Fibroblast of peridontal ligament (primary cell): ENCODE results near the gene KCNMA1.
A peak's percentile ranks its signal among the peaks of the same experiment; 100 is the strongest.

ENCODE experiments used
- DNase-seq: peaks from one replicate; pipeline ENCODE4 v3.0.0-alpha.2; 2010; ENCODE audit errors: extremely low read depth

Gene KCNMA1

DNA sequence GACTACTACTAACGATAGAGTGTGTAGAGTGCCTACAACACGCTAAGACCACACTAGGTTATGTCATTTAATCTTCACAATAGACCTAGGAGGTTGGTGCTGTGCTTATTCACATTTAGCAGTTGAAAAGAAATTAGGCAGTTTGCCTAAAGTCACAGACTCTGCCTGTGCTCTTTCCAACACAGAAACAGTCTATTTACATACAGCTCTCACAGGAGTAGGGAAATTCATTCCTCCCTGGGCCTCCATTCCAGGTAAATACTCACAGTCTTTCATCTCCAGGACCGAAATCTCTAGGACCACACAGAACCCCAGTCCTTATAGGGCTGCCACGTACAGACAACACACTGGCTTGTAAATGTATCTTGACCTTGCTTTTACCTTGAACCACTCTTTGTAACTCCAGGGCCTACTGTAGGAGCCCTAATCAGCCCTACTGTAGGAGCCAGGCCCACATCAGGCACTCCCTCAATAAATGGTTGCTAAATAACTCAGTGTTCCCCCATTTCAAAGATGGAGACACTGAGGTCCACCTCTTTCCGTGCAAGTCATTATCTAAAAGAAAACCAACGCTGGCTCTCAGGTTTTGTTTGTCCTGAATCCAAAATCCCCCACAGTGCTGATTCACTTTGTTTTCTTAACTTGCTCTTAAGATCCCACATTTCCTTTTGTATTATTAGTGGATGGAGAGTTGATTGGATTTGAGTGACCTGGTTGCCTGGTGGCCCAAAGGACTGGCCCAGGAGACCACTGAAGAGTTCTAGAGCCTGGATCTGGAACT lies 146.9 kb downstream of the KCNMA1 start:
- no peak for DNase-seq

DNA sequence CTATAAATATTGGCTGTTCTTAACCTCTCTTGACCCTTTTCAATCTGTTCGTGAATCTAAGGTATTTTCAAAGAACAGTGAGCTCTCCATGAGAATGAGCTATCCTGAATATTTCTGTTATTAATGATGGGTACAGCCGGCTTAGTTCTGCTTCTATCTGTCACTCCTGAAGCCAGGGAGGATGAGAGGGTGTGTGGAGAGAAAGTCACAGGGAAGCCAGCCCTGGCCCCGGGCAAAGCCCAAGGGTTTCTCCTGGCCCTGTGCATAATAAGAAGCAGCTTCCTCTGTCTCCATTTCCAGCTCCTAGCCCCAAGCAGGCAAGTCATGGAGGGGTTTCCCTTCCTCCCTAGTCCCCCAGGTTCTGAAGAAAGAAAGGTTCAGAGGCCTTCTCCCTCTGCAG lies 151.1 kb downstream of the KCNMA1 start:
- no peak for DNase-seq

DNA sequence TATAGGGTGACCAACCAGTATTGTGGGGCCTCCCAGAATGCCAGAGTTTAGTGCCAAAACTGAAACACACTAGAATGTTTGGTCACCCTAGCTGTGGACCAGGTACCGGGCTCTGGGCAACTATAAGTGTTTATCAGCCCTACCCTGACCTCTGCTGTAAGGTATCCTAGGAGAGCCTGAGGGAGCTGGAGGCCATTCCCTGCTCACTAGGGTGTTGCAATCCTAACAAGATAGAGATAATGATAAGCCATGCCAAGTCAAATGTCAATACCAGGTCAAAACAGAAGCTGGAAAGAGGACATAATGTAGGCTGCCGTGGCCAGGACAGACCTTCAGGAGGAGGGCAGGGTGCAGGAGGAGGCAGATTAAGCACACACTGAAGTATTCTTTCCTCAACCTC lies 151.8 kb downstream of the KCNMA1 start:
- no peak for DNase-seq

DNA sequence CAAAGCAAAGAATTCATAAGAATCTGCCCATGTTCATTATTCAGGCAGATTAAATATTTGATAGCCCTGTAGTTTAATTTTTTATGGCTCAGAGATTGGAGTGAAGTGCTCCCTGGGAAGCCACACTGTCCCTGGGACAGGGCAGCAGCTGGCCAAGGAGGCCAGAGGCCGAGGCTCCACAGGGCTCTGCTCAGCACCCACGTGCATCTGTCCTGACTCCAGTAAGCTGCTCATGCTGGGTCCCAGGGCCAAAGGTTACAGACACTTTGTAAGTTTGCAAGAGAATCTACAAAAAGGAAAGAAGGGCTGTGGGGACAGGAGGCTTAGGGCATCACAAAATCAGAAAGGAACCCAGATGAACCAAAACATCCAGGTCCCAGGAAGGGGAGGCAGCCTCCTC lies 155.5 kb downstream of the KCNMA1 start:
- DNase-seq, result no peak

DNA sequence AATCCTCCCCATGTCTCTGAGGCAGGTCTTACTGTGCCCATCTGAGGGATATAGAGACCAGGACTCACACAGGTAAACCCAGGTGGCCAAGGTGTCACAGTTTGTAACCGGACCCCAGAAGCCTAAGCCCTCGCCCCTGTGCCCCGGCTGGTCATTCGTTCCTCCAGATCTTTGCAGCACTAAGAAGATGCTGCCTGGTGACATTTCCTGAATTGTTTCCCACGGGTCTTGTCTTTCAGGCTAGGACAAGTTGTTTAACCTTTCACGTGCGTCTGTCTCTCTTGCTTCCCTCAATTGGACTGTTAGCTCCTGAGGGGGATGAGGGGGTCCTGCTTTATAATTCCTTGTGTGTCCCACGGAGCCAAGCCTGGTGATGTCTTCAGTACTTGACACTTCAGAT lies 158.0 kb downstream of the KCNMA1 start:
- DNase-seq, result no peak

DNA sequence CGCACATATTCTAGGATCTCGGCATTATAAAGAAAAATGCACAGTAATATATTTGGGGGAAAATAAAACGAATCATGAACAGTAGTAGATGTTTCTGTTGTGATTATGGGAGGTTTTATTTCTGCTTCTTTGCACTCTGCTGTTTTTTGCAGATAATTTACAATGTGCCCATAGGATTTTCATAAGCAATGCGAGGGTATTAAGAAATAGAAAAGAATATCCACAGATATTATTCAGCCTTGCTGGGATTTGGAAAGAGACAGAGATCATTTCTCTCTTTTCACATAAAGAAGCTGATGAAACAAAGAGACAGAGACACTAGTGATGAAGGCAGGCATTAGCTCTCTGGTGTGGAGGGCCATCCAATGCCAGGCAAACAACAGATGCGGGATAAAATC lies 158.6 kb downstream of the KCNMA1 start:
- DNase-seq, result peak; percentile 27

DNA sequence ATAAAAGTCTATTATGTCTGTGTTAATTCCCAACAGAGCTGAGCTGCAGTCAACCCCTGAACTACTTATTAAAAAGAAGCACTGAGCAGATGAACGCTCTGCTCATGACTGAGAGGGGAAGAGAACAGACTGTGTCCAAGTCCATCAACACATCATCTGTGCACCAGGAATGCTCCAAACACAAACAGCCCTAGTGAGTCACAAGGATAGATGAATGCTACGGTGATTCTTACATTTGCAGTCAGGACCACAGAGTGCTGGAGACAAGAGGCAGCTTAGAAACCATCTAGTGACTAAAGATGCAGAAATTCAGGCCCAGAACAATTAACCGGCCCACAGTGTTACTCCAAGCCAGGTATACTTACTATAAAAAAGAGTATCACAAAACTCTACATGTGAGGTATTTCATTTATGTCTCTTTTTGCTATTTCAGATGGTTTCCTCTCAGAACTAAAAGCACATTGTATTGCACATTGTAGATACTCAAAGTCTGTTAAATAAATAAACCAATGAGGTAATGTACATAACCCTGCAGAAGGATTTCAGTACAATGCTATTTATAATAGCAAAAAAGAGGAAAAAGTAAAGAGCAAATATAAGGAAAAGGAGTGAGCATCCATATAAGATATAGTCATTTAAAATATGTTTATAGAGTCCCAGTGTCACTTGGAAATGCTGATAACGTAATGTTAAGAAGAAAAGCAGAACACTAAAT lies 159.2 kb downstream of the KCNMA1 start:
- DNase-seq, result peak; percentile 79

DNA sequence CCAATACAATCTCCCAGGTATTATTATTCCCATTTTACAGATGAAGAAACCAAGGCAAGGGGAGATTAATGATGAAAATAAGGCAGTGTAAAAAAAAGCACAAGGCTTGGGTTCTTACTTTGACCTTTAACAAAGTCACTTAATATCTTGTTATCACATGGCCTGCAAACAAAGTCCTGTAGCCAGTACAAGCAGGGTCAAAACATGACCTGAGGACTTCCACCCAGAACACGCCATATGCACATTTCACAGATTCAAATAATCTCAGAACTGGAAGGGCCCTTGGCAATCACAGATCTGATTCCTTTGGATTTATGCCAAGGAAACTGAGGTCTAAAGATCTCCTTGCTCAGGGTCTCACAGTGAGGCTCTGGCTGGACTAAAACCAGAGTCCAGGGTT lies 162.1 kb downstream of the KCNMA1 start:
- no peak for DNase-seq

DNA sequence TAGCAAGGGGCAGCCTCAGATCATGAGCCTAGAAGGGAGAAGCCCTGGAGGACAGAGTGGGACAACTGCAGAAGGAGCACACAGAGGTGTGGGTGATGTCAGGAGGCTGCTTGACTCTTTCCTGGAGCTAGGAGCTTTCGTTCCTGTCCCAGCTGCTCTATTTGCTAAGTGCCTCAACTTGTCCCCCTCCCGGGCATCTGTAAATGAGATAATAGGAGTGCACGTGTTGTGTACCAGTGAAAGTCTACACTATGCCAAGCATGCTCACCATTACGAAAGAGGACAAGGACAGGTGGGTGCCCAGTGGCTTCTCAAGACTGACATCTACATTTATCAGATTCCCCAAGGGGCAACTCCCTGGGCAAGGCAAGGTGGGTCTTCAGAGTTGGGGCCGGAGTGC lies 162.7 kb downstream of the KCNMA1 start:
- no peak for DNase-seq

DNA sequence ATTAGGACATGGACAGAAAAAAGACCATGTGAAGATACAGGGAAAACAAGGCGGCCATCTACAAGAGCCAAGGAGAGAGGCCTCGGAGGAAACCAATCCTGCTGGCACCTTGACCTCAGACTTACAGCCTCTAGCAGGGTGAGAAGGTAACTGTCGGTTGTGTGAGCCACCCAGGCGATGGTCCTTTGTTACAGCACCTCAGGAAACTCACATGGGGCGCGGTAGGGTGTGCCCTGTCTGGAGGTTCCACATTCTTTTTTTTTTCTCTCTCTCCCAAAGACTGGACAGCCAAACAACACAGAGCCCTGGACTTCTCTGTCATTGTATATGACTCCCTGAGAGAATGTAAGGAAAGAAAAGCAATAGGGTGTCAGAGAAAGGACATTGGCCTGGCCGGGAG lies 163.2 kb downstream of the KCNMA1 start:
- DNase-seq, result no peak

DNA sequence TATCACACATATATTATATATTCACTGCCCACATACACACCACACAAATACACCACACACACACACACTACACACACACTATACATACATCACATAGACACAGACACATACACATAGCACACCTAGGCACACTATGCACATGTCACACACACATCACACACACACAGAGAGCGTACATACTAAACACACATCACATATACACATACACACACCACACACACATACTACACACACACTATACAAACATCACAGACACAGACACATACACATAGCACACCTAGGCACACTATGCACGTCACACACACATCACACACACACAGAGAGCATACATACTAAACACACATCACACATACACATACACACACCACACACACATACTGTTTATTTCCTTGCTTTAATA lies 165.5 kb downstream of the KCNMA1 start:
- DNase-seq, result no peak

DNA sequence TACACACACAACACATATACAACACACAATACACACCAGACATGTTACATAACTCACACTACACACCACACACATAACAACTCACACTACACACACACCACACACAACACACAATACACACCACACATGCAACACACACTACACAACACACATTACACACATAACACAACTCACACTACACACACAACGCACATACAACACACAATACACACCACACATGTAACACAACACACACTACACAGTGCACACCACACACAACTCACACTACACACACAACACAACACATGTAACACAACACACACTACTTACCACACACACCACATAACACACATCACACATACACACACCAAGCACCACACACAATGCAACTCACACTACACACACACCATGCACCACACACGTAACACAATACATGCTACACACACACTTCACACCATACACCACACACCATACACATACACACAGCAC lies 166.5 kb downstream of the KCNMA1 start:
- DNase-seq, result no peak

DNA sequence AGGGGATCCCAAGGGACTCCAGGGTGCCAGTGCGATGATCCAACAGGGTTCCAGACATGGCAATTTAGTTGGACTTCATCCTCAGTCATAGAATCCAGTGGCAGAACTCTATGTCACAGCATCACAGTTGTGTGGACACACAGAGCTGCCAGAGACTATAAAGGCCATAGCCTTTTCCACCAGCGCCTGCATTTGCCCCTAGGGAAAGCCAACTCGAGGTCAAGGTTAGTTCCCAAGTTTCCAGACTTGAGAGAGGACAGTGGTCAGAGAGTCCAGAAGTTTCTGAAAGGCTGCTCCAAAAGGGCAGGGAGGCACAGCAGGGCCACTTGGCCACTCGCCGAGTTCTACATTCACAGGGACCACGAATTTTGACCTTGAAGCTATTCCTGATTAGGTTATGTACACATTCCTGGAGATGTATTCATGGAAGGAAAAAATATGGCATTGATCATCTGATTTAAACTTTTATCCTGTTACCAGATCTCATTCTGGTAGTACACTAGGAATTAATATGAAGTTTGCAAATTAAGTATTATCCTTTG lies 170.1 kb downstream of the KCNMA1 start:
- peak; percentile 24 for DNase-seq

DNA sequence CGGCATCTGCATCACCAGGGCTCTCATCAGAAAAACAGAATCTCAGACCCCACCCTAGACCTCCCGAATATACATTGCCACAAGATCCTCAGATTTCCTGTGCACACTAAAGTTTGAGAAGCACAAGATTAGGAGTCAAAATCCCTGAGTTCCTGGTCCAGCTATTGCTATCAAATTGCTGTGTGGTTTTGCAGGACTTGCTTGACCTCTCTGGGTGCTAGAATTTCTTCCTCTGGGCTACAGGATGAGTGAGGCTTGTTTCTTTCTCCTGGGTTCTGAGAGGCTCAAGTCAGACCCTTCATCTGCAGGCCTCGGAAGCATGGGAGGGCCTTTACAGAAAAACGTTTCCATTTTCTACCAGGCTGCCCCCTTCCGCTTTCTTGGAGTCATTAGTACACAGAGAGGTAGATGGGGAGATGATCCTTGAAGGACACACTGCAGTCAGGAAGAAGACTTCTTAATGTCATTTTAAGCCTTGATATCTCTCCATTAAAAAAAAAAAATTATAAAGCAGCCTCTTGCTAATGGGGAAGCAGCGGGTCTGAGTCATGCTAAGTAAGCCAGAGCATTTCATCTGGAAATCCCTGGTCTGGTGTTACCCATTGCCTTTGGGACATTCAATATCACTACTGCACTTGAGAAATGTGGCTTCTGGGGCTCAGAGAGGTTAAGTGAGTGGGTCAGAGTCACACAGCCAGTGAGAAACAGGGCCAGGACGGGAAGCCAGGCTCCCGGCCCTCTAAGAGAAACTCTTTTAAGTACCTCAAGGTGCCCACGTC lies 173.5 kb downstream of the KCNMA1 start:
- peak; percentile 54 for DNase-seq

DNA sequence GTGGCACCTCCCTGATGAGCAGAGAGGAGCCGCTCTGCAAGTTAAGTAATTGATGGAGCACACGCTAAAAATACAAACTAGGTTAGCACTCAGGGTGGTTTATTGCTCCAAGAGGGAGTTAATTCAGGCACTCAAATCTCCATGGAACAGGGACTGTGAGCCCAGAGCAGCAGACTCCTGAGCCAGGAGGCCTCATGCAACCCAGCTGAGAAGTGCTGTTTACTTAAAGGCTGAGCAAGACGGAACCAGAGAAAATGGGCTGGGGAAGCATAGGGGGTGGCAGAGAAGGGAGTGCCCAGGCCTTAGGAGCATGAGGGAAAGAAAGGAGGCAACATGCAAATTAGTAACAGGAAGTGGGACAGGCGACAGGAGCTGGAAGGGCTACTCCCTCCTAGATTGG lies 174.1 kb downstream of the KCNMA1 start:
- peak; percentile 39 for DNase-seq

DNA sequence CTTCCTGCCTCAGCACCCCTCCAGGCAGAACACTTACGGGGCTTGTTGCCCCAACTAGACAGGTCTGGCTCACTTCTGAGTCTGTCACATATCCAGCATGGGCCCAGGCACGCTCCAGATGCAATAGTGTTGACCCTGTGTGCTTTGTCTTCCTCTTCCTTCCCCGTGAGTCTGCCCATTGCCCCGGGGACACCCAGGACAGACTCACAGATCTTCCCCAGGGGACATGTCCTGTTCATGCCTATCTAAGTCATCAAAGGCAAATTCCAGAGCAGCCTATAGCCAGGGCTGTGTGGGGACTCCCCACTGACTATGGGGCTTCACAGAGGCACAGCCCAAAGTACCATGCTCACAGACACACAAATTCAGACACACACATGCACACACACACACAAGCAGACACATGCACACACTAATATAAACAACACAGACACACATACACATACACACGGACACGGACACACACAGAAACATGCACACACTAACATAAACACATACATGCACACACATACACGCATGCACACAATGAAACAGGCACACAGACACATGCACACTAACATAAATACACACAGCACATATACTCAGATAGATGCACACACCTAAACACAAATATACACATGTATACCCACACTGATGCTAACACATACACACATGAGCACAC lies 175.8 kb downstream of the KCNMA1 start:
- DNase-seq, result no peak

DNA sequence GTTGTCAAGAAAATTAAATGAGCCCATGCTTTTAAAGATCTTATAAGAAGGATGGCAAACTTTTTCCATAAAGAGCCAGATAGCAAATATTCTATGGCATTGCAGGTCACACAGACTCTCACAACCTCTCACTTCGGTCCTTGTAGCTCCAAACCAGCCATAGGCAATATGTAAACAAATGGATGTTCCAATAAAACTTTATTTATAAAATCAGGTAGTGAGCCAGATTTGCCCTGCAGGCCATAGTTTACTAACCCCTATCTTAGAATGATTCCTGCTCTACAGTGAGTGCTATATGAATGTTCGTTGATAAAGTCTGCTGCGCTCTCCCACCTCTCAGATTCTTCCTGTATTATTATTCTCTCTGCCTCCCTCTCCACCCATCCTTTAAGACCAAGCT lies 177.7 kb downstream of the KCNMA1 start:
- DNase-seq, result no peak

DNA sequence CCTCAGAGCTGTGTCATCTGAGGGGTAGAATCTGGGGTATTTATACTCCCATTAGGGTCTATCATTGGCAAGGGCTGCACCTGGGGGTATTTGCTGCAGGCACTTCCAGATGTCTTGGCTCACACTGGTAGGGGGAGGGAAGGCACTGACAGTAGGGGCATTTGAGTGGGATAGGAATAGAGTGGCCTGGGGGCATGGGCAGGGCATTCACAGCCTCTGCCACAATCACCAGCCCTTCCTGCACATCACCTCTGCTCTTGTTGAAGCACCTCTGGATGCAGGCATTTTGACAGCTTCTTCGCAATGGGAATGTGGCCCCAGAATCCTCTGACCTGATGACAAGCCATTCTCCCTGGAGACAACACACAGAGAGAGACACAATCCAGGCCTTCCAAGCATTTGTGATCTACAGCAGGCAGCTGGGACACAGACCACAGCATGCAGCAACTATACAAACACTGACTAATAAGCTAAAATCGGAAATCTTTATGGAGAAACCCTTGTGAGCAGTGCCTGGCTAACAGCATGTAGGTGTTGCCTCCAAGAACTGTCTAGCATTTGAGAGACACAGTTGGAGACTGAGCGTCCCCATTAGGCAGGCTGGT lies 178.5 kb downstream of the KCNMA1 start:
- DNase-seq, result peak; percentile 13

DNA sequence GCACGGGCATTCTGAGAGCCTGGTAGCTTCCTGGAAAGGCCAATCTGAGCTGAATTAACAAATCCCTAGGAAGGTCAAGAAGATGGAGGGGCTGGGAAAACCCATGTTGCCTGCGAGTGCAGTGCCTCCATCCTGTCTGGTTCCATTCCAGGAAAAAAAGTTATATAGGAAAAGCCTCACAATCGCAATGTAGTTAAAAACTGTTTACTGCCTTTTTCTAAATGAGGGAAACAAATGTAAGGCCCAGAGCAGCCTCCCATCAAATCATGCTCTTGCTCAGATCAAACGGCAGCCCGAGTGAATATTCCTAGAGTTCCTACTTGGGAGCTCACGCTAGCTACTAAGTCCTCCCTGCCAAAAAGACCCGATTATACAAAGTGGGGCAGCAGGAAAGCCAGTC lies 179.9 kb downstream of the KCNMA1 start:
- DNase-seq, result no peak

DNA sequence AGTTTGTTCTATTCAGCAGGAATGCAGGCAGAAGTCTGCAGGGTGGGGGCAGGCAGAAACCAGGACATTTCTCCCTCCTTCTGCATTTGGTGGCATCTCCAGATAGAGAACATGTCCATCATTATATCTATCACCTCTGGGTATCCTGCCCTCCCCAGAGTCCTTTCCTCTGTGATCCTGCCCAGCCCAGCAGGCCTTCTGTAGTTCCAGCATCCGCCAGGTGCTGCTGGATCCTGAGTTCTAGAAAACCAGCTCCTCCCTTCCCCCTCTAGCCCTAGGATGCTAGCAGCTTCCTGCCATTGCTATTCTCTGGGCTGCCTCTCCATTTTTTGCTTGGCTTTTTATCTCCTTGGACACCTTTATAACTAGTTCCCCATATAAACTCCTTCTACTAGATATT lies 180.3 kb downstream of the KCNMA1 start:
- DNase-seq, result no peak

DNA sequence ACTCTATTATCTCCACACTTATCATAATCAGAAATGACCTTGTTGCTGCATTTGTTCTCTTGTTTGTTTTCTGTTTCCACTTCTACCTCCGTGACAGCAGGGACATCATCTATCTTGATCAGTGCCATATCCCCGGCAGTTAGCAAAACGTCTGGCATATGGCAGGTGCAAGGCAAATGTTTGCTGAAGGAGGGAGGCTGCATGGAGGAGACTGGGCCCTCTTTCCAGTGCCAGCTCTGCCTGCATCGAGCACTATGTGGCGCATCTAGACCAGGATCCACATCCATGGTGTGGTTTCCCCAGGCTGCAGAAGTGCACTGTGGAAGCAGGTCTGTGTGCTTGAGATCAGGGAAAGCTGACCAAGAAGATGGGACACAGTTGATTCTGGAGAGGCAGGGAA lies 181.2 kb downstream of the KCNMA1 start:
- peak; percentile 12 for DNase-seq
